Esophagus mucosa (tissue), 1 donor: ENCODE results near the gene MOV10L1. TPM values are rescaled to one million over a fixed set of nuclear protein-coding genes. Genes with fewer than 3 reads are reported as not detected.
"Not testable (repeated sequence)": the region's sequence is repeated elsewhere in the genome, so short reads cannot be mapped to it uniquely, and the experiment has no call there.

Experiments
- ATAC-seq: fragments of 200-7000 bp; cut with Tn5 transposase; one replicate; pipeline ENCODE4 v1.9.1; 2020
- total RNA-seq: library from RNA; stranded (reverse); gene quantifications from one replicate; pipeline ENCODE4 v1.2.4, GENCODE V29; 2023
- donor health status: DM: yes; HTN: yes; CAD: no.

The MOV10L1 gene
- total RNA-seq, 1 donor from 2014 or later, result 0.12 TPM

DNA sequence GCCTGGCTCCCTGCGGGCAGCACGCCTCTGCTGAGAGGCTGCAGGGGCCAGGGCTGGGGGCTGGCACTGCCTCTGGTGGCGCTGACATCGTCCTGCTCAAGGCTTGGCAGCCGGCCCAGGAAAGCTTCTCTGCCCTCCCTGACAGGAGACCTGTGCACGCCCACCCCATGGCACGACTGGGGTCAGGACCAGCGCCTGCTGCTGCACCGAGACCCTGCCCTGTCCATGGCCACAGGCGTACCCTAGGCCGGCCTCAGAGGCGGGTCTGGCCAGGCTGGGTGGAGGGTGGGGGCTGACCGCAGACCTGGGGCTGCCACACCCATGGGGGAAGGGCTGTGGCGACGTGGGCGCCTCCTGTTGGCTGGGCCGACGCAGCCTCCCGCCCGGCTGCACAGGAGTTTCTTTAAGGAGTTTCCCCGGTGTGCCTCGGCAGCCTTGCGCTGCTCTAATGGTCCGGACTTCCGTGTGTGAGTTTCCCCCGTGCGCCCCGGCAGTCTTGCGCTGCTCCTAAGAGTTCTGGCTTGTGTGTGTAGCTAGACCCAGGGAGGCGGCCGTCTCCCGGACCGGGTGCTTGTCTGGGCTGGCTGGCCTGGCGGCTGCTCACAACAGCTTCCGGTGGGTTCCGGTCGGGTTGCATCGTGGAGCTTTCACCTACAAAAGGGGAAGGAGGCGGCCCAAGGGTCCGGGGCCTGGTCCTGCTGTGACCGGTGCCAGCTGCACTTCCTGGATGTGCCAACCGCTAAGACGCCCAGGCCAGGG is 100.6 kb downstream of the MOV10L1 start:
- peak; percentile 68 for ATAC-seq

GRCh38 chr22:50190941-50191741 is 101.3 kb downstream of the MOV10L1 start:
- ATAC-seq, result peak; percentile 3

GRCh38 chr22:50192436-50193204 is 102.8 kb downstream of the MOV10L1 start:
- no peak for ATAC-seq

- no peak for ATAC-seq
These were observed 103.8 kb downstream of the MOV10L1 start for GRCh38 chr22:50193621-50194020.

GRCh38 chr22:50194037-50194805 is 104.4 kb downstream of the MOV10L1 start:
- no peak for ATAC-seq

DNA sequence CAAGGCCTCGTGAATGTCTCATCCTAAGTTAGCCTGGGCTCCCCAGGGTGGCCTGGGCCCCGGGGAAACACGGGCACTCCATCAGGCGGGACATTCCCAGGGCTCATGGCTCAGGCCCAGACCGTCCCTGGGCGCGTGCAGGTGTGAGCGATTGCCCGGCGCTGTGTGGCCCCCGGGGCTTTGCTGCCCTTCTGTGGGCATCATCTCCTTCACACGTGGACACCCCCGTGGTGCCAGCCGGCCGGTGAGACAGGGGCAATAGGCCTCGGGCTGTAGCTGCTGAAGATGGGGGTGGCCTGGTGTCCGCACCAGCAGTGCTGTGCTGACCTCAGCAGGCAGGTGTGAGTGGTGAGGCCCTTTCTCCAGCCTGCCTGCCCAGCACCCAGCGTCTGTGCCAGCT is 106.5 kb downstream of the MOV10L1 start:
- no peak for ATAC-seq

DNA sequence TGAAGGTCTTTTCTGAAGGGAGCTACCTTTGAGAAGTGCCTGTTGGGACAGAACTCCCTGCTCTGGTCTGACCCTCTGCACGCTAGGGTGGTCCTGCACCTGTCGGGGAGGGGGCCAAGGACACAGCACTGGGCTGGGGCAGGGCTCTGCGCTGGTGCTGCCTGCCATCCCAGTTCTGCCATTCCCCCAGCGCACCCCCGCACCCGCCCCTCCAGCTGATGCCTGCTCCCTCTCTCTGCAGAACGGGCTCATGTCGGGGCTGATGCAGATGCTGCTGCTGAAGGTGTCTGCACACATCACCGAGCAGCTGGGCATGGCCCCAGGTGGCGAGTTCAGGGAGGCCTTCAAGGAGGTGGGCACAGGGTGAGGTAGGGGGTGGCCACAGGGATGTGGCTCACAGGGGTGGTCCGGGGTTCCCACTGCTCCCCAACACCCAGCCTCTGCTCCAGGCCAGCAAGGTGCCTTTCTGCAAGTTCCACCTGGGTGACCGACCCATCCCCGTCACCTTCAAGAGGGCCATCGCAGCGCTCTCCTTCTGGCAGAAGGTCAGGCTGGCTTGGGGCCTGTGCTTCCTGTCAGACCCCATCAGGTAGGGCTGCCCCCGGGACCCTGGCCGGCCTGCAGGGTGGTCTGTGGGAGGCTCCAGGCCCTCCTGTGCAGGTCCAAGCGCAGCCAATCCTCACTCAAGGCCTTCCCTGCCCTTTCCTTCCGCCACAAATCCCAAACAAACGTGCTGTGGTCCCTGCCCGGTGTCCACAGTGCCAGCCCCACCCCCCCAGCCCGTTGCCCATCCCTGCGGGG is 107.4 kb downstream of the MOV10L1 start:
- ATAC-seq, result no peak

DNA sequence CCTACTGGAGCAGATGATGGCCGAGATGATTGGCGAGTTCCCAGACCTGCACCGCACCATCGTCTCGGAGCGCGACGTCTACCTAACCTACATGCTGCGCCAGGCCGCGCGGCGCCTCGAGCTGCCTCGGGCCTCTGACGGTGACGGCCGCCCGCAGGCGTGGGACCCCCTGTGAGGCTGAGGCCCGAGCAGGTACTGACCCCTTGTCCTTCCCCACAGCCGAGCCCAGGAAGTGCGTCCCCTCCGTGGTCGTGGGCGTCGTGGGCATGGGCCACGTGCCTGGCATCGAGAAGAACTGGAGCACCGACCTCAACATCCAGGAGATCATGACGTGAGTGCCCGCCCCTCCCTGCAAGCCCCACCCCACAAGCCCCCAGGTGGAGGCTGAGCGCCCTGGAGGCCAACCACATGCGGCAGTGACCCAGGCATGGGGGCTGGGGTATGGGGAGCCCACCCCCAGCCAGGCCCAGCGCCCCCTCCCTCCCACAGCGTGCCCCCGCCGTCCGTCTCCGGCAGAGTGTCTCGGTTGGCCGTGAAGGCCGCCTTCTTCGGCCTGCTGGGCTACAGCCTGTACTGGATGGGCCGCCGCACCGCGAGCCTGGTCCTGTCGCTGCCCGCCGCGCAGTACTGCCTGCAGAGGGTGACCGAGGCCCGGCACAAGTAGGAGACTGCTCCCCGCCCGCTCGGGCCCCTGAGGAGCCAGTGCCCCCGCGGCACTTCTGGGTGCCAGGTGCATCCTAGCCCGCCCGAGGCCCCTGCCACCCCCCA is 108.2 kb downstream of the MOV10L1 start:
- ATAC-seq, result no peak

DNA sequence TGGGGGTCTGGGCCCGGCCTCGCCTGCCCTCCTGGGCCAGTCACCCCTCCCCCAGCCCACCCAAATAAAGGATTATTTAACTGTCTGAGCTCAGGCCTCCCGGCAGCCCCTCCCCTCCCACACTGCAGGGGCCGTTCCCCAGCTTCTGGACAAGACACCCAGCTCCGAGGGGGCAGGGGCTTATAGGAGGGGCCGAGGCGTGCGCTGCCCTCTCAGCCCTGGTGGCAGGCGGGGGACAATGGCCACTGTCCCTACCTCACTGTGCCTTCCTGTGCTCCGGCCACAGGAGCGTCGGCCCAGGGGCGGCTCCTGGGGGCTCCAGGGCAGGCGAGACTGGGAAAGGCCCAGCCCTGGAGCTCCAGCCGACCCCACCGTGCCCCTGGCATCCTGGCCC is 108.8 kb downstream of the MOV10L1 start:
- ATAC-seq, result no peak

DNA sequence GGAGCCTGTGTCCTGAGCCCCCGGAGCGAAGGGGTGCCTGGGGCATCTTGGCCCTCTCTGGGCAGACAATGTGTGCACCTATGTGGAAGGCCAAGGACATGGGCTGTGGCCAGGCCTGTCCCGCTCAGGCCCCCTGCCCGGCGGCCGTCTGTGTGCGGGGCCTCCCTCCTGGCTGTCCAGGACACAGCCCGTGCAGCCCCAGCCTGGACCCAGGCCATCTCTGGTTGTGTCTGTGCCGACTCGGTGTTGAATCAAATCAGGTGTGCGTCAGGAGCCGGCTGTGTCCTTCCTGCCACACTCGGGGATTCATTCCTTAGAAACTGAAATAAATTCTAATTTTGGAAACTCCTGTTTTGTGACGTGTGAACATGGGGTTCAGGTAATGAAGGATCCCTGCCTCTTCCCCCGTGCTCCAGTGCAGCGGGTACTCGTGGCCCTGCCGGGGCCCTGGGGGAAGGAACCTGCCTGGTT is 109.5 kb downstream of the MOV10L1 start:
- no peak for ATAC-seq

DNA sequence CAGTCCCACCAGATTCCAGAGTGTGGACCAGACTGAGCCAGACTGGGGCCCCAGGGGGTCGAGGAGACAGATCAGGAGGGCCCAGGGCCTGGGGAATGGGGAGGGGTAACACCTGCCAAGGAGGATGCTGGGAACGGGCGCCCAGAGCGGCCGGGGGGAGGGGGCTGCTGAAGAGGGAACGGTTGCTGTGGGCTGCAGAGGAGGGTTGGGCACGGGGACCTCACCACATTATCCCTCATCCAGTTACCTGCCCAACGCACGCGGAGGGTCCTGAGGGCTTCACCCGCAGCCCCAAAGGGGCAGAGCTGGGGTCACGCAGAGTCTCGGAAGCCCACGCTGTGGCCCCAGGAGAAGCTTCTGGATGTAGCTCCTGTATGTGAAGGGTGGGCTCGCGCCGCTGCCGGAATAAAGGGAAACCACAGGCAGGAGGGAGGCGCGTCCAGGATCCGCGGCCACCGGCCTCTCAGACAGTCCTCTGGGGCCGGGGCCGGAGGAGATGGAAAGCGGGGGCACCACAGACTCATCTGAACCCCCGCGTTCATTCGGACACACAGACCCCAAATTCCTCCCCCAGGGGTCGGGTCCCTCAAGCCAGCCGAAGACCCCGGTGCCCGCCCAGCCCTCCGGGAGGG is 110.1 kb downstream of the MOV10L1 start:
- peak; percentile 3 for ATAC-seq

GRCh38 chr22:50200461-50201190 is 110.8 kb downstream of the MOV10L1 start, which contains the start of gene SELENOO:
SELENOO (plus strand) TSS chr22:50201011; CDS start chr22:50201037, 26 bp downstream.
- peak; percentile 85 for ATAC-seq

GRCh38 chr22:50201191-50202129 is 111.7 kb downstream of the MOV10L1 start:
- ATAC-seq, result peak; percentile 35

- no peak for ATAC-seq
These were observed 112.4 kb downstream of the MOV10L1 start for GRCh38 chr22:50202130-50202666.

GRCh38 chr22:50203288-50203687 is 113.5 kb downstream of the MOV10L1 start:
- ATAC-seq, result no peak

- no peak for ATAC-seq
These were observed 114.8 kb downstream of the MOV10L1 start for GRCh38 chr22:50204571-50204970.

DNA sequence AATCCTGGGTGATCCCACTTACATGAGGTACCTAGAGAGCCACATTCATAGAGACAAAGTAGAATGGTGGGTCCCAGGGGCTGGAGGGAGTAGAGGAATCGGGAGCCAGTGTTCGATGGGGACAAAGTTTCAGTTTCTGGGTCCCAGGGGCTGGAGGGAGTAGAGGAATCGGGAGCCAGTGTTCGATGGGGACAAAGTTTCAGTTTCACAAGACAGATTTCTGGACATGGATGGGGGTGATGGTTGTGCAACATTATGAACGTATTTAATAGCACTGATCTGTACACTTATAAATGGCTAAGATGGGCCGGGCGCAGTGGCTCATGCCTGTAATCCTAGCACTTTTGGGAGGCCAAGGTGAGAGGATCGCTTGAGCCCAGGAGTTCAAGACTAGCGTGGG is 115.2 kb downstream of the MOV10L1 start:
- not testable (repeated sequence) for ATAC-seq
